ENCODE measurements around the gene AKTIP. TPM values are rescaled to one million over a fixed set of nuclear protein-coding genes. Genes with fewer than 3 reads are reported as not detected.

Gene AKTIP
- total and polyA plus RNA-seq, 2 of the 4 experiments (the other 2 are of a cell fraction): 17.7 to 19.9 TPM

DNA sequence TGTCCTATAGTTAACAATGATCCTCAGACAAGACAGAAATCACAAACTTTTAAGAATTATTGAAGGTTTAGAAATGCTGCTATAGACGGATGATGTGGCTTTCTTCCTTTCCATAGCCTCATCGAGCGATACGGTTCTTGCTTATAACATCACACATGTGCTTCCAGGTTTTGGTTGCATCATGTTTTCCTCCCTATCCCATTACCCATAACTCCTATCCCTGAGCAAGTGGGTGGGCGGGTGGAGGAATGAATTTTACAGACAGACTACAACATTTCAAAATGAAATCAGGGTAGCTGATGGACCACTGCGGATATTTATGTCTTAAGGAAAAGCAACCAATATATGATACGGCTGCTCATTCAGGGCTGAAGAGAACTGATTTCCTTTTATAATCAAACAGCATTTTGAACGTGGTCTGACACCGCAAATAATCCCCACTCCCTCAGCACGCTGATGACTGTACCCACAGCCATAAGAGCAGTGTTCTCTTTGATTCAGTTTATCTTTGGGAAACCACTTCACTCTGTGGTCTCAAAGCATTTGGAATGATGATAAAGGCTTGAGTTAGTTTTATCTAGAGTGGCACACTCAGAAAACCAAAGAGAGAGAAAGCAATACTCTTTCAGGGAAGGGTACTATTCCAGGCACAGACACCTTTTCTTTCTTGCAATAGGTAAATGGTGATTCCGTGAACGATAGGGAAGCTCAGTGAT is 4.6 kb upstream of the AKTIP start:
- no CpG with 5 or more reads among the region's 12 CpGs for WGBS, 2 experiments (ENCODE audit: extremely low coverage in 2 of 2, insufficient read length in 1 of 2)
- CTCF ChIA-PET: no interaction called here

More for the DNA sequence above, 4.6 kb upstream of the AKTIP start:
- H3K4me2 ChIP-seq (ENCODE audit: low read depth, low read length): no peak overlapping the region
- ATAC-seq (ENCODE audit: low read depth) (no peak), DNase-seq (no peak)
- H3K56ac ChIP-seq (ENCODE audit: extremely low read depth, insufficient read depth, low read length): no peak overlapping the region
- no peak overlapping the region for H4K8ac ChIP-seq (ENCODE audit: low read depth in 2 of 2, low read length in 2 of 2)
- no peak overlapping the region for H2BK120ac ChIP-seq (ENCODE audit: low read depth, low read length)
- H2AFZ ChIP-seq (replicated peaks; ENCODE audit: low read length, poor library complexity): no peak overlapping the region
- dilution Hi-C loops (cut with HindIII; ENCODE audit: low sequenced_read_pairs, unreplicated experiment): no loop called here
- no peak overlapping the region for H3K14ac ChIP-seq (replicated peaks; ENCODE audit: low read depth, low read length)
- no peak overlapping the region for H3K23ac ChIP-seq (ENCODE audit: low read depth, low read length)
- no peak overlapping the region for H2BK20ac ChIP-seq (ENCODE audit: low read depth, low read length)
- no peak overlapping the region for H3K9ac ChIP-seq (ENCODE audit: low read depth, low read length)
- H3K79me1 ChIP-seq (ENCODE audit: low read depth in 1 of 2, low read length in 2 of 2): no peaks in the 10 kb centered on the region
- POLR2A ChIA-PET (ENCODE audit: unreplicated experiment): no interaction called here
- BruUV-seq (replicated peaks): no TSS peak
- TF ChIP-seq, protein P1, sequence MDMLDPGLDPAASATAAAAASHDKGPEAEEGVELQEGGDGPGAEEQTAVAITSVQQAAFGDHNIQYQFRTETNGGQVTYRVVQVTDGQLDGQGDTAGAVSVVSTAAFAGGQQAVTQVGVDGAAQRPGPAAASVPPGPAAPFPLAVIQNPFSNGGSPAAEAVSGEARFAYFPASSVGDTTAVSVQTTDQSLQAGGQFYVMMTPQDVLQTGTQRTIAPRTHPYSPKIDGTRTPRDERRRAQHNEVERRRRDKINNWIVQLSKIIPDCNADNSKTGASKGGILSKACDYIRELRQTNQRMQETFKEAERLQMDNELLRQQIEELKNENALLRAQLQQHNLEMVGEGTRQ (IDR thresholded peaks at IDR 0.05; ENCODE audit: low read depth, low read length): no peak
- no peak for TF ChIP-seq MXI1 (IDR thresholded peaks at IDR 0.05; ENCODE audit: borderline replicate concordance, low read depth, low read length)
- TF ChIP-seq MAFK (IDR thresholded peaks at IDR 0.05; ENCODE audit: low read depth, low read length): no peak
- TF ChIP-seq, protein P2, sequence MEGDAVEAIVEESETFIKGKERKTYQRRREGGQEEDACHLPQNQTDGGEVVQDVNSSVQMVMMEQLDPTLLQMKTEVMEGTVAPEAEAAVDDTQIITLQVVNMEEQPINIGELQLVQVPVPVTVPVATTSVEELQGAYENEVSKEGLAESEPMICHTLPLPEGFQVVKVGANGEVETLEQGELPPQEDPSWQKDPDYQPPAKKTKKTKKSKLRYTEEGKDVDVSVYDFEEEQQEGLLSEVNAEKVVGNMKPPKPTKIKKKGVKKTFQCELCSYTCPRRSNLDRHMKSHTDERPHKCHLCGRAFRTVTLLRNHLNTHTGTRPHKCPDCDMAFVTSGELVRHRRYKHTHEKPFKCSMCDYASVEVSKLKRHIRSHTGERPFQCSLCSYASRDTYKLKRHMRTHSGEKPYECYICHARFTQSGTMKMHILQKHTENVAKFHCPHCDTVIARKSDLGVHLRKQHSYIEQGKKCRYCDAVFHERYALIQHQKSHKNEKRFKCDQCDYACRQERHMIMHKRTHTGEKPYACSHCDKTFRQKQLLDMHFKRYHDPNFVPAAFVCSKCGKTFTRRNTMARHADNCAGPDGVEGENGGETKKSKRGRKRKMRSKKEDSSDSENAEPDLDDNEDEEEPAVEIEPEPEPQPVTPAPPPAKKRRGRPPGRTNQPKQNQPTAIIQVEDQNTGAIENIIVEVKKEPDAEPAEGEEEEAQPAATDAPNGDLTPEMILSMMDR (conservative IDR thresholded peaks at IDR 0.05; ENCODE audit: low read depth, low read length): no peak
- TF ChIP-seq NFE2L2 (IDR thresholded peaks at IDR 0.05; ENCODE audit: low read depth, low read length): no peak
- TF ChIP-seq POLR2A (IDR thresholded peaks at IDR 0.05; ENCODE audit: low read depth, low read length): no peak
- TF ChIP-seq BHLHE40 (IDR thresholded peaks at IDR 0.05; ENCODE audit: low read depth, low read length): no peak
- TF ChIP-seq, protein P3, sequence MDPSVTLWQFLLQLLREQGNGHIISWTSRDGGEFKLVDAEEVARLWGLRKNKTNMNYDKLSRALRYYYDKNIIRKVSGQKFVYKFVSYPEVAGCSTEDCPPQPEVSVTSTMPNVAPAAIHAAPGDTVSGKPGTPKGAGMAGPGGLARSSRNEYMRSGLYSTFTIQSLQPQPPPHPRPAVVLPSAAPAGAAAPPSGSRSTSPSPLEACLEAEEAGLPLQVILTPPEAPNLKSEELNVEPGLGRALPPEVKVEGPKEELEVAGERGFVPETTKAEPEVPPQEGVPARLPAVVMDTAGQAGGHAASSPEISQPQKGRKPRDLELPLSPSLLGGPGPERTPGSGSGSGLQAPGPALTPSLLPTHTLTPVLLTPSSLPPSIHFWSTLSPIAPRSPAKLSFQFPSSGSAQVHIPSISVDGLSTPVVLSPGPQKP (IDR thresholded peaks at IDR 0.05; ENCODE audit: borderline replicate concordance, low read depth, low read length): no peak
- TF ChIP-seq FOS (IDR thresholded peaks at IDR 0.05; ENCODE audit: low read depth, low read length): no peak
- TF ChIP-seq SMC3 (IDR thresholded peaks at IDR 0.05; ENCODE audit: low read depth, low read length): no peak
- no peak for TF ChIP-seq MAZ (IDR thresholded peaks at IDR 0.05; ENCODE audit: borderline replicate concordance, low read depth, low read length)
- TF ChIP-seq RAD21 (IDR thresholded peaks at IDR 0.05; ENCODE audit: low read length): no peak
- TF ChIP-seq CEBPB (IDR thresholded peaks at IDR 0.05; ENCODE audit: low read depth, low read length): no peak
- TF ChIP-seq RFX5 (IDR thresholded peaks at IDR 0.05; ENCODE audit: low read depth, low read length): no peak
- no peak for TF ChIP-seq RCOR1 (IDR thresholded peaks at IDR 0.05; ENCODE audit: insufficient replicate concordance, low read length)
- TF ChIP-seq CHD1 (IDR thresholded peaks at IDR 0.05; ENCODE audit: low read depth, low read length): no peak
- H2BK5ac ChIP-seq (ENCODE audit: low read depth, low read length, poor library complexity, severe bottlenecking): no peak overlapping the region
- H3K4me1 ChIP-seq (ENCODE audit: control insufficient read depth, insufficient read depth, low read length): peaks cover 6% of the 10 kb centered on the region
- no peaks in the 10 kb centered on the region for H3K9me3 ChIP-seq (ENCODE audit: control insufficient read depth, insufficient read depth, low read length)
- no peak overlapping the region for H3K4me3 ChIP-seq (ENCODE audit: insufficient read depth, low read depth, low read length)
- H2BK15ac ChIP-seq (ENCODE audit: low read depth, low read length): no peak overlapping the region
- H4K91ac ChIP-seq (ENCODE audit: insufficient read depth, low read depth, low read length): no peak overlapping the region
- 0 out of 2 replicates have a peak, but pooled peaks cover 8% of the 10 kb centered on the region for H3K9me1 ChIP-seq (ENCODE audit: insufficient read depth, low read length)
- no peak overlapping the region for H3K27ac ChIP-seq (ENCODE audit: insufficient read depth, low read length)
- H3K36me3 ChIP-seq (ENCODE audit: control insufficient read depth, insufficient read depth, low read length): no peaks in the 10 kb centered on the region
- no peak overlapping the region for H2AK5ac ChIP-seq (ENCODE audit: low read depth, low read length)
- no peak overlapping the region for H3K4ac ChIP-seq (ENCODE audit: low read depth, low read length)
- no peaks in the 10 kb centered on the region for H4K20me1 ChIP-seq (ENCODE audit: insufficient read depth, low read length)
- intact Hi-C loops (cut with micrococcal nuclease): no loop called here
- no peak overlapping the region for H2AK9ac ChIP-seq (replicated peaks; ENCODE audit: low read depth, low read length, poor library complexity)
- in situ Hi-C loops (cut with MboI; ENCODE audit: low sequenced_read_pairs): no loop called here
- no peak overlapping the region for H4K5ac ChIP-seq (ENCODE audit: low read depth, low read length)
- H3K27me3 ChIP-seq (ENCODE audit: control insufficient read depth, insufficient read depth, low read length): no peaks in the 10 kb centered on the region; the same call in 1 of the 2 replicates
- no peak overlapping the region for H3K18ac ChIP-seq (ENCODE audit: low read depth, low read length)
